ENCODE measurements around the gene CYCS.

Gene CYCS

DNA sequence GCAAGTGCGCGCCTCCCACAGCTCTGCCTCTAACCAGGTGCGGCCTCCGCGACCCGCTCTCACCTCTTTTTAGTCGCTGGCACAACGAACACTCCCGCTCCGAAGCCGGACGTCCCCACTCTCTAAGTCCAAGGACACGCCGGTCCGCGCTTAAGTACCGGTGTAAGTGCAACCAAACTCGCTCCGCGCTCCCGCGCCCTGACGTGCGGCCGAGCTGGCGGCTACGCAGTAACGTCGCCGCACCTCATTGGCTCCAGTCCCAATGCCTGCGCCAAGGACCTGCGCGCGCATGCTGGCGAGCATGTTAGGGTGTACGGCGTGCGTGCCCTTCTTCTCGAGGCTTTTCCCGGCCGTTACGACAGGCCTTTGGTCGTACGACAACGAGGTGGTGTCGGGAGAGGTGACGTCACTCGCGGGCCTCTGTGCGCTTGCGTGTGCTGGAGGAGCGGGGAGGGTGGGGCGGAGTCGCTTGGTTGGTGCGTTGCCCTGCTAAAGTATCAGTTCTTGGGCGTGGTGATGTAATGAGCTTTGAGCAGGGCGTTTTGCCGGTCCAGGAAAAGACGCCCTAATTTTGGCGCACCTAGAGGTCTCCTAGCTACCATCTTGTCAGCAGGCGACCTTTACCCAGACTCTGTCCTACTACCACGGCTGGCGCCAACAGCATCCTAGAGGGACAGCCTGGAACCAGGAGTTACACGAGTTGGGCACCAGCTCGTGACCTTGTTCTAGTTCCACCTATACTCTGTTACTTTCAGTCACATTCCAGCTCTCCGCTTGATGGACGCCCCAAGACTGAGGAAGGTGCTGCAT is at the start of gene CYCS:
Gene CYCS (minus strand): TSS at position 124 of the 810 bp plus-strand sequence. CDS start 1,141 bp downstream, outside the sequence.
- DNase-seq (ENCODE audit: low read depth in 2 of 3, low spot score in 1 of 3): peak; percentile 98 to 99 (median 99)

GRCh38 chr7:25173184-25173583 is 48.1 kb upstream of the CYCS start:
- DNase-seq (ENCODE audit: low read depth in 2 of 3, low spot score in 1 of 3): no peak

DNA sequence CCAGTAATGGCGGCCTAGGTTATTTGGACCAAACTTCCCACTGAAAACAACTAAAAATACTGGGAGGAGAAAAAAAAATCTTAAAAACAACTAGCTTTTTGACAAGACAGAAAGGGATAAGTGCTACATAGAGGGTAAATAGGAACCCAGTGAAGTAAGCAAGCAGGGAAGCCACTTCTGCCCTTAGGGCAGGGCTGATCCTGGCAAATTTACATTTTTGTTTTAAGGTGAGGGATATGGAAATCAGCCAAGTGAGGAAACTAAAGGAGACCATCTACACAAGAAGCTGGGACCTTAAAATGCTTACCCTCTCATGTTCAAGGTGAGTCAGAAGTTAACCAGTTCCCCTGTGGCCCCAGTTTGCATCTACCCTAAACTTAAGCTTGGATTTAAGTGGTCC is 46.5 kb upstream of the CYCS start:
- DNase-seq (ENCODE audit: low read depth in 2 of 3, low spot score in 1 of 3): no peak

DNA sequence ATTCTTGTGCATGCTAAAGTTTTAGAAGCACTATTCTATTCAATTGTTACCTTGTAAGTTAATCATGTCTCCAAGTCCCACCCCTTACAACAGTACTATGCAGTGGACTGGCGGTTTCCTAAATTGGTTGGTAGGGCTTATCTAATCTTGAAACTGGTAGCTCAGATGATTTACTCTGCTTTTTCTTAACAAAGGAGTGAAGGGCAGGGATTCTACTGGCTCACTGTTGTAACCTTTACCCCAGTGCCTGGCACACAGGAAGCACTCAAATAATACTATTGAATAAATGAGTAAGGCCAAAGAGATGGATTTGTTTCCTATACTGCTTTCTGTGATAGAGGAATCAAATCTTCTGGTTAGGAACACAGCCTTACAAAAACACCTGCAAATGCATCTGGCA is 46.0 kb upstream of the CYCS start:
- no peak for DNase-seq (ENCODE audit: low read depth in 2 of 3, low spot score in 1 of 3)

GRCh38 chr7:25169683-25170082 is 44.6 kb upstream of the CYCS start:
- DNase-seq (ENCODE audit: low read depth in 2 of 3, low spot score in 1 of 3): no peak

- no peak for DNase-seq (ENCODE audit: low read depth in 2 of 3, low spot score in 1 of 3)
Observed at GRCh38 chr7:25168145-25168544, 43.1 kb upstream of the CYCS start.

DNA sequence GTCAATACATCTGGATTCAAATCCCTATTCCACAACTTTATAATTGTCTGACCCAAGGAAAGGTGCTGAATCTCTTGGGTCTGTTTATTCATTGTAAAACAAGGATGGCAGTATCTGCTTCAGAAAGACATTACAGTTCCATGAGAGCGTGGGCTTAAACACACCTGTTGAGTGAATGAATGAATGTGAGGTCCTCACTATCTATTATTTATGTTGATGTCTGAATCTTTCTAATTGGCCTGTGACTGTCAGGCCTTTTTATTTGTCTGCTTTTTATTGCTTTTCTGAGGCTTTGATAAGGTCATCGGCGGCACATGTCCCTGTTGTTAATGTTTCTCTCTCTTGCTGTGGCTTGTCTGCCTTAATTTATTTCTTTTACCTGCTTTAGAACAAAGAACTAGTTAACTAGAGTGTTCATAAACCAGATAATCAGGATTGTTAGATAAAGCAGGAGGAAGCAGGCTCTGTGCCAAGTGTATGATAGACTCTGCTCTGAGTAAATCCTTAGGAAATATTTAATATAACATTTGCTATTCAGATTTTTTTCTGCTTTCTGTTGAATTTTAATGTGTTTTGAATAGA is 42.3 kb upstream of the CYCS start:
- DNase-seq (ENCODE audit: low read depth in 2 of 3, low spot score in 1 of 3): no peak

GRCh38 chr7:25159983-25160596 is 35.0 kb upstream of the CYCS start:
- peak in 1 of 3 donors; percentile 61 for DNase-seq (ENCODE audit: low read depth in 2 of 3, low spot score in 1 of 3)

GRCh38 chr7:25158966-25159365 is 33.9 kb upstream of the CYCS start:
- DNase-seq (ENCODE audit: low read depth in 2 of 3, low spot score in 1 of 3): no peak

DNA sequence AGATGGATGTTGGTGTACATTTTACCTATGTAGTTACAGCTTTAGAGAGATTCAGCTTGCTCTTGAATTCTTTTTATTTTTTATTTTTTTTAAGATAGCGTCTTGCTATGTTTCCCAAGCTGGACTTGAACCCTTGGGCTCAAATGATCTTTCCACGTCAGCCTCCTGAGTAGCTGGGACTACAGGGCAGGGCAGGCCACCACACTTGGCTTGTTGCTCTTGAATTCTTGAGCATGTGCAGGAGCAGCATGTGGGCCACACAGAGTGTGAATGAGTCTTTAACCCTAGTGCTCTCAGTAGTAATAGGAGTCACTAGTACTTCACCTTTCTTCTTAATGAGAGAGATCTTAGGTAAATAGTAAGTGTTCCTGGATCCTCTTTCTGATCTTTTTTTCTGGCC is 26.7 kb upstream of the CYCS start:
- no peak for DNase-seq (ENCODE audit: low read depth in 2 of 3, low spot score in 1 of 3)

DNA sequence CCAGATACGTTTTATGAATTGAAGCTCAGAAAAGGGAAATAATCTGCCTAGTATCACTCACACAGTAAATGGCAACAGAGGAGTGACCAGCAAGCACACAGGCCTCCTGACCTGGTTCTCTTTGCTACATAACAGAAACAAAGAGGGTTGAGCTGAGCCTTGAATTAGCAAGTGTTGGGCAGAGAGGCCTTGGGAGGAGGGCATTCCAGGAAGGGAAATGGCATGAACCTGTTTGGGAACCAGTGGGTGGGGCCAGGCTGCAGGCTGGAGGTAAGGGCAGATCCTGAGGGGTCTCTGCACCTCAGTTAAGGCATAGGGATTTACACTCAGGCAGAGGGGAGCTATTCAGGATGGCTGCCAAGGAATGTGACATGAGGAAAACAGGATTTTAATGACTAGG is 24.8 kb upstream of the CYCS start:
- no peak for DNase-seq (ENCODE audit: low read depth in 2 of 3, low spot score in 1 of 3)

- DNase-seq (ENCODE audit: low read depth in 2 of 3, low spot score in 1 of 3): no peak
Observed at GRCh38 chr7:25148772-25149575, 23.9 kb upstream of the CYCS start.

DNA sequence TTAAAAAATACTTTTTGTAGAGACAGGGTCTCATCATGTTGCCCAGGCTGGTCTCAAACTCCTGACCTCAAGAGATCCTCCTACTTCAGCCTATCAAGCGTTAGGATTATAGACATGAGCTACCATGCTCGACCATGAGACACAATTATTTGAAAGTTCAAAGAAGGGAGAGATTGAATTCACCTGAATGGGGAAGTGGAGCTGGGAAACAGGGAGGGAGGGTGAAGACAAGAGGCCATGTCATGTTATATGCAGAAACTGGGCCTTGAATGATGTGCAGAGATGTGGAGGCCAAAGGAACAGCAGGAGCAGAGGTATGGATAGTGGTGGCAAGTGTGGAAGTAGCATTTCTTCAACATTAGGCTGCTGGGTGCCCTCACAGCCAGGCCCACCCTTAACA is 18.7 kb upstream of the CYCS start:
- DNase-seq (ENCODE audit: low read depth in 2 of 3, low spot score in 1 of 3): no peak

DNA sequence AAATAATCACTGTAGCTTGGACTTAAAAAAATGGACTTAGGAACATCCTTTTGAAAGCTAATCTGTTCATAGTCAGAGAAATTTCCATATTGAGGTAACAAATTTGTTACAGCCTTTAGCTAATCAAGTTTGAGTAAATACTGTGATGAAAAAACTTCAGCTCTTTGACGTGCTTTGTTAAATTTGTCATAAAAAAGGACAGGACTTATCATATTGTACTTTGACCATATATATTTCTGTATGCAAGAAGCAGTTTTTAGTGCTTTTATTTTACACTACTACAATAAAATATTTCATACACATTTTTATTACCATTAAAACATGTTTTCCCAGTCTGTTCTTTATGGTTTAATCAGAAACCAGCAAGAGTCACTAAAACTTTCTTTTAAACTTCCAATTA is 14.5 kb upstream of the CYCS start:
- DNase-seq (ENCODE audit: low read depth in 2 of 3, low spot score in 1 of 3): no peak

DNA sequence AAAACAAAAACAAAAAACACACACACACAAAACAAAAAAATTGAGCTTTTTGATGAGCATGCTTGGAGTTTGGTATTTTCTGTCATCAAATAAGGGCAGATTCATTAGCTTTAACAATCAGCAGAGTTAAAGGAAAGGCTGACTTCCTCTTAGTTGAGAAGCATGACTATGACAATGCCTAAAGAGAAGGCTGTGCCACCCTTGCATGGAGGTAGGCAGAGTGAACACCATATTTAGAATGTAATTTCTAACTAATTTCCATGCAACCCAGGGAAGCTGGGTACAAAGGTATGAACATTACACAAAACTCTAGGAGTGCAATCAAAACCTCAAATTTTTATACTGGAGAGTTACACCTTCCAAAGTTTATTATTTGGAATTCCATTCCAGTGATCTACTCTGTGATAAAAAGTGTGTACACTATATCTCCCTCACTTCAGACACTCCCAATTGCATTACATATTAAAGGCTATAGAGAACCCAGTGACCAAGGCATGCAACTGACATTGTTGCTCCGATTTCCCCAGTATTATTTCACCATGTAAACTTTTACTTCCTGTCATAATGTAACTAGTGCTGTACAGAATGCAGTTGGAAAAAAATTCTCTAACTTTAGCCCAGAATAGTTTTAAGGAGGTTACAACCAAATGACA is 9.4 kb upstream of the CYCS start:
- no peak for DNase-seq (ENCODE audit: low read depth in 2 of 3, low spot score in 1 of 3)

DNA sequence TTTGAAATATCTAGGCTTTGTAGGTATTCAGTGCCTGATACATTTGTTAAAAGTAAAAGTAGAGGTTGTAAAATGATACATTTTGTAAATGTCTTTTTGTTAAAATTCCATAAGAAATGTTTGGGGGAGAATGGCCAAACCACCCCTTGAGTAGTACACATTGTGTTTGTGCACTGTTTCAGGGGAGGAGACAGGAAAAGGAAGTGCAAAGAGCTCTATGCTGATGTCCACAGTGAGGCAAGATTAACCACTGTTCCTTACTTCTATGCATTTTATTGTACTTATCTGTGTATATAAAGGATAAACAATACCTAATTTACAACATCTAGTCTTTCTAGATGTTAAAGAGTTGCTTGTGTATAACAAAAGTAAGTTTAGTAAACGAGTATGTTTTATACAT is 7.4 kb upstream of the CYCS start:
- DNase-seq (ENCODE audit: low read depth in 2 of 3, low spot score in 1 of 3): no peak

DNA sequence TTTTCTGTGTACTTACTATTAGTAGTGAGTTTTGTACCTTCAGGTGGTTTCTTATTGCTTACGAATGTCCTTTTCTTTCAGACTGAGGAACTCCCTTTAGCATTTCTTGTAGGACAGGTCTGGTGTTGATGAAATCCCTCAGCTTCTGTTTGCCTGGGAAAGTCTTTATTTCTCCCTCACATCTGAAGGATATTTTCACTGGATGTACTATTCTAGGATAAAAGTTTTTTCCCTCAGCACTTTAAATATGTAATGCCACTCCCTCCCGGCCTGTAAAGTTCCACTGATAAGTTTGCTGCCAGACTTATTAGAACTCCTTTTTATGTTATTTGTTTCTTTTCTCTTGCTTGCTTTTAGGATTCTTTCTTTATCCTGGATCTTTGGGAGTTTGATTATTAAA is 1.7 kb upstream of the CYCS start:
- DNase-seq (ENCODE audit: low read depth in 2 of 3, low spot score in 1 of 3): no peak

DNA sequence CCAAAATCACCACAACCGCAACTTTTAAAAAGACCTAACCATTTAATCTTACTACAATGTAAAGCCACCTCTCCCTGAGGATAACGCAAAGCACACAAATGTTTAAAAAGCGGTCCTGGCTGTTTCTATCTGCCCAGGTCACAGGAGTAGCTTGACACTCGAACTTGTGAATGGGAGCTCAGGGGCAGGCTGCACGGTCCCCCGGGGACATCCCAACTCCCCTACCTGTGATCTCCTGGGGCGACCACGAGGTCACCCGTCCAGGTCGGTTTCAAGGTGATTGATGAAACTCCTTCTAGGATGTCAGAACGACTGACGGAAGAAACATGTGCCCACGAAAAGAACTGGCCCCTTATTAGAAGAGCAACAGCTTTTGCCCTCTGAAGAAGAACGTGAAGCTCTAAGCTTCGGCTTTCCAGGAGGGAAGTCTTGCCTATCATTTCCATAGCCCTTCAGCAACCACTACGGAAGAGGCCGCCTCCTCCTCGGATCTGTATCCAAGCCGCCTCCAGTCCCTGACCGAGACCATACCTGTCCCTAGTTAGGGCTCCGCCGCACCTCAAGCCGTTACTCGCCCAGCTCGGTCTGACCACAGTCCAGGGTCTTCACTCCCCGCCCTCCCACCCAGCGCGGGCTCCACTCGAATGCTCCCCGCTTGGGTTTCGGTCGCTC is 459 bp downstream of the CYCS start:
- peak in 1 of 3 donors; percentile 11 for DNase-seq (ENCODE audit: low read depth in 2 of 3, low spot score in 1 of 3)

DNA sequence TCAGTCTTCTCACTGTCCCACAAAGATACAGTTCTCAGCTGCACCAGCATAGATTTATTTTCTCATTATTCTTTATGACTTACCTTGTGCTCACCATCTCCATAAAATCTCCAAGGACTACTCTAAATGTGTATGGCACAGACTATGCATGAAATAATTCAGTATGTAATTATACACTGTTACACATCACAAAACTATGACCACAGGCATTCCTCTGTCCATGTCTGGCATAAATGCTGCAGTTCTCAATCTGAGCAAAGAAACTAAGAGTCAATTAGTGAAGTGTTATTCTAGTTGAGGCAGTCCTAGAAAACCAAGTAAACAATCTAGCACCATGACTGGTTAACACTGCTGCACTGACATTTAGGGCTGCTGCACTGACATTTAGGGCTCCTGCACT is 2.7 kb downstream of the CYCS start:
- no peak for DNase-seq (ENCODE audit: low read depth in 2 of 3, low spot score in 1 of 3)

DNA sequence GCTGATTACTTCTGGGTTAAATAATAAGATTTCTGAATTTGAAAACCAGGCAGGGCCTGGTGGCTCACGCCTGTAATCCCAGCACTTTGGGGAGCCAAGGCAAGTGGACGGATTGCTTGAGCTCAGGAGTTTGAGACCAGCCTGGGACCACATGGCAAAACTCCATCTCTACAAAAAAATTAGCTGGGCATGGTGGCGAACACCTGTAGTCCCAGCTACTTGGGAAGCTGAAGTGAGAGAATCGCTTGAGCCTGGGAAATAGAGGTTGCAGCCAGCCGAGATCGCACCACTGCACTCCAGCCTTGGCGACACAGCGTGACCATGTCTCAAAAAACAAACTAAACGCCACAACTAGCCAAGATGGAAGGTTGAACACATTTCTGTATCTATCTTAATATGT is 3.5 kb downstream of the CYCS start:
- no peak for DNase-seq (ENCODE audit: low read depth in 2 of 3, low spot score in 1 of 3)

DNA sequence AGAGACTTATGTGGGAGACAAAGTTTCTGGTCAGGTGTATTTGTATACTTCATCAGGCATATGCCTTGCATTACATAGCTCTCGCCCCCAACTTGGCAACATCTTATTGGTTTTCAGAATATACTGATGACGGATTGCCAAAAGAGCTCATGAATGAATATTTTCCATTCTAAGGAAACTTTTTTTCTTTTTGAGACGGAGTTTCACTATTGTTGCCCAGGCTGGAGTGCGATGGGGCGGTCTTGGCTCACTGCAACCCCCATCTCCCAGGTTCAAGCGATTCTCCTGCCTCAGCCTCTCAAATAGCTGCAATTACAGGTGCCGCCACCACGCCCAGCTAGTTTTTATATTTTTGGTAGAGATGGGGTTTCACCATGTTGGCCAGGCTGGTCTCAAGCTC is 6.0 kb downstream of the CYCS start:
- no peak for DNase-seq (ENCODE audit: low read depth in 2 of 3, low spot score in 1 of 3)
